SHP77 (cell line): Measurements from ENCODE around the gene AIG1.
A peak's percentile ranks its signal among the peaks of the same experiment; 100 is the strongest.
"Not testable (repeated sequence)": the region's sequence is repeated elsewhere in the genome, so short reads cannot be mapped to it uniquely, and the experiment has no call there.

Experiments
- DNase-seq, 2 experiments: peaks; one replicate each; lab custom pipeline; 2025; lab: John Stamatoyannopoulos, UW

The AIG1 gene

DNA sequence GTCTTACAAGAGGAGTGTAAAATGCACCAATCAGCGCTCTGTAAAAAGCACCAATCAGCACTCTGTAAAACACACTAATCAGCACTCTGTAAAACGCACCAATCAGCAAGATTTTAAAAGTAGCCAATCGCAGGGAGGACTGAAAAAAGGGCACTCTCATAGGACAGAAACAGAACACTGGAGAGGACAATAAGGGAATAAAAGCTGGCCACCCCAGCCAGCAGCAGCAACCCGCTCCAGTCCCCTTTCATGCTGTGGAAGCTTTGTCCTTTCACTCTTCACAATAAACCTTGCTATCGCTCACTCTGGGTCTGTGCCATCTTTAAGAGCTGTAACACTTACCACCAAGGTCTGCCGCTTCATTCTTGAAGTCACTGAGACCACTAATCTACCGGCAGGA, 1.7 kb upstream of the AIG1 start:
- peak; percentile 14 to 42 for DNase-seq

DNA sequence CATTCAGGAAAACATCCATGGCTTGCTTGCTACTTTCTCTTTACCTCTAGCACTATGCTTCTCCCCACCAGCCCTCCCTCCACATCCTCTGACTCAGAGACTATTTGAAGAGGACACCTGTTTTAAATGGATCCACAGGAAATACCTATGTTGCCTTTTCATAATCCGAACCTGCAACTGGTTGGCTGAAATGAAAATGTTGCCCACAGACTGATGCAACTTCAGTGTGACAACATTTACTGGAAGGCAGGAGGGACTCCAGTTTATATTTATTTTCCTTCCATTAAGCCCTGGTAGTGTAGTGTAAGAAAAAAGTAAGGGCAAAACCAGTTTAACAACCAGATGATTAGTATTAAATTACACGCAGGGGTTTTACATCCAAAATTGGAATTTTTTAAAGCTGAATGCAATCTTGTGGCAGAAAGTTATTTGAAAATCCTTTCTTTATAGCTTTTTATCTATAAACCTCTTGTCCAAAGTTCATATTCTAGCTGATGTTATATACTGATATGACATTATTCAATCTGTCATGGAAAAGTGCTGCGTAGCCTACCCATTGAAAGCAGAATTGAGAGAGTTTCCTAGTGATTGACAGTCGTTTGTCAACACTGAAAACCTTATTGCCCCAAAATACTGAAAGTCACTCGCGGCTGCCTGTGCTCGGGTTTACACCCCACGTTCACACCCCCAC, 881 bp upstream of the AIG1 start:
- peak; percentile 51 to 63 for DNase-seq

DNA sequence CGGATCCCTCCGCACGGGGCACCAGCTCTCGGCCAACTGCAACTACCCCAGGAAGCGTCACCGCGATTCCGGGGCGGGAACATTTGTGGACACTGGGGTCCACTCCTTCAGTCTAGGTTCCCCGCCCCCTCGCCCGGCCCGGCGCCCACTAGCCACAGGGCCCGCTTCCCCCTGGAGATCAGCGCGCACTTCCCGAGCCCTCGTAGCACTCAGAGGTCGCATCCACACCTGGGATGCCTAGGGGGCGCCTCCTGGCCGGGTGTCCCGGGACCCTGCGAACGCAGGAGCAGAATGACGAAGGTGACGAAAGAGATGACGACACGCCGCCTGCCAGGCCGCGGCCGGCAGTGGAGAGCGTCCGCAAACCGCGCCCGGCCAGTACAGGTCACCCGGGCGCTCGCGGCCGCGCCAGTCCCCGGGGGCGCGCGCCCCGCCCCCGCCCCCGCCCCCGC, 309 bp upstream of the AIG1 start:
- DNase-seq = peak; percentile 77 to 79

DNA sequence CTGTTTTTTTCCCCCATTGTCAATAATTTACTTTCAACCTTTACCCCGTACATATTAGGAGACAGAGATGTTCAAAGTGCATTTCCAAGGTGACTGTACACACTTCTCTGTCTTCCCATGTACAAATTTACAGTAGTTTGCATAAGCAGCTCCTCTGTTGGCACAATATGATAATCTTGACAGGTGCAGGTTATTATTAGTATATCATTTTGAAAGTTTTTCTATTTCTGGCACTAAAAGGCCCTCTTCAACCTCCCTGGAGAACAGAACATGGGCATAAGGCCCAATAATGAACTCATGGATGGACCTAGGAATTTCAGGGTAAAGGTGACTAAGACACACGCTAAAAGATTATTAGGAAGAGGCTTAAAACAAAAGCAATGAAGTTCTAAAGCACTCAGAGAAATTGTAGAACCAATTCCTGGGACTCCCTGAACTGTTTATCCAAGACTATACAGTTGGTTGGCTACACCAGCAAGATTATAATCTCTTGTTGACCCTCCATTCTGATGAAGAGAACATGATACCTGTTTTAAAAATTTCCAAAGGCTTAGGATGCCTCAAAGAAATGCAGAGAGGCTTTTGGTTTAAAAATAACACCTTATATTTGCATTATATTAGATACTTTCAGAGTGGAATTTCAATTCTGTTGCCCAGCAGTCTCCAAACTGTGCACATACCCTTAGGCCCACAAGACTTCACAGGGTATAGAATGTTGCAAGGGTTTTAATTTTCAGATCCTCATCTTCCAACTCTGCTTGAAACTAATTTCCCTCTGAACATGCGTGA, 1.1 kb downstream of the AIG1 start:
- DNase-seq = no peak

DNA sequence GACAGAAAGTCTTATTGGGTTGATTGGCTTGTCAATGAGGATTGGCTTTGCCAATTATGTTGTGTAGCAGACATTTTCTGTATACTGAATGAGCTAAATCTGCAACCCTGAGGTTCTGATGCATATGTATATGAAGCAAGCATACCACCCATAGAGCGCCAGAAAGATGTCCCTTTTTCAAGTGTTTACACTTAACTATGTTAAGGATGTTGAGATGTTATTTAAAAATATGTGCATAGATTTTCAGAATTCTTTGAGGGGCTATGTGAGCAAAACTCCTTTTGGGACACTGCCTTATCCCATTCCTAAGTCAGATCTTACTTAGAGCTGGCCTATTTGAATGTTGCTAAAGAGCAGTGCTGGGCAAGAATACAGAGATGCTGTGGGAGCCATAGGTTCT, 1.9 kb downstream of the AIG1 start:
- DNase-seq = no peak

DNA sequence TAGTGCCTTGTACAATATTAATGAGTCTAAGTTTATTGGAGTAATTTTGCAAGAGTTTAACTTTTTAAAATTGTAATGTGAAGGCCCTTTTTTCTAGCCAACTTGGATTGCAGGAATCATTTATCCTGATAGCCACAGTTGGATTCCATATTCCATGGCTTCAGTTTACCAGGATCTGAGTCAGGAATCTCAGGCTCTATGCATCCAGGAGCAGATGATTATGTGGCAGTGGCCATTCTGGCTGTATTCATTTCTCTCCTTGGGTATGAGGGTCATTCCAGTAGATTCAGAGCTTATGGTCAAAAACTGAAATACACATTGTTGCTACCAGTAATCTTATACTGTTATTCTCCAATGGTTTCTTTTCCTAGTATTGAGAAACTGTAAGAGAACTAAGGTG, 2.9 kb downstream of the AIG1 start:
- DNase-seq = no peak

DNA sequence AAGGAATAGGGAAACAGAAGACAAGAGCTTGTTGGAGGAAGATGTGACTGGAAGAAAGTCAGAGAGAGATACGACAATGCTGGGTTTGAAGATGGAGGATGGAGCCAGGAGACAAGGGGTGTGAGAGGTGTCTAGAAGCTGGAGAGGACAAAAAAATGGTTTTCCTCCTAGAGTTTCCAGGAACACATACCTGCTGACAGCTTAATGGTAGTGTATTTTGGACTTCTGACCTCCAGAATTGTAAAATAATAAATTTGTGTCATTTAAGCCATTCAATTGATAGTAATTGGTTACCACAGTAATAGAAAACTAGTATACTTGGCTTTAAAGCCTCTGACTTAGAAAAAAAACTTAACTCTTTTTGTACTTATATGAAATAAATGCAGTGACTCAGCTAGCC, 3.6 kb downstream of the AIG1 start:
- no peak for DNase-seq

DNA sequence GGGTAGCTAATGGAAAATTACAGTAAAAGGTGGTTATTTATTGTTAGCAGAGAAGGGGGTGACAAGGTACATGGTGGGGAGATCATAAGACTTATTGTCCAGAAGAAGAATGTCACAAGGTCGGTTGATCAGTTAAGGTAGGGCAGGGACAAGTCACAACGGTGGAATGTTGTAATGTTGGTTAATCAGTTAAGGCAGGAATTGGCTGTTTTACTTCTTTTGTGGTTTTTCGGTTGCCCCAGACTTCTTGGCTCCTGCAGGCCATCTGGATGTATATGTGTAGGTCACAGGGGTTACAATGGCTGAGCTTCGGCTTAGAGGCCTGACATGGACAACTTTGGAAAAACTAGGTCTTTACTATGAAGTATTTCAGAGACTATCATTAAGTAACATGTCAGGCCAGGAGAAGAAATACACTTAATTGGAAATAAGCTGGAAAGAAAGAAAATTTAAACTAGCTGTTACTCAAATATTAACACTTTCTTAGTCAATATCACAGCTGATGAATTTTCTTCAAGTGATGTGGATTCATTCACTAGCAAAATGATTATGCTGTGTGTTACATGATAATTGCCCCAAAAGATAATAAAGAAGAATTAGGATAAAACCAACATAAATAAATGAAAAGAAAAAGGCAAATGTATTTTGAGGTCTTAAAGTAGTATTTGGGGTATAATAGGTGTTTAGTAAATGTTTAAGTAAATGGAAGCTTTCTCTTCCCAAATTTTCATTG, 4.4 kb downstream of the AIG1 start:
- DNase-seq = no peak

DNA sequence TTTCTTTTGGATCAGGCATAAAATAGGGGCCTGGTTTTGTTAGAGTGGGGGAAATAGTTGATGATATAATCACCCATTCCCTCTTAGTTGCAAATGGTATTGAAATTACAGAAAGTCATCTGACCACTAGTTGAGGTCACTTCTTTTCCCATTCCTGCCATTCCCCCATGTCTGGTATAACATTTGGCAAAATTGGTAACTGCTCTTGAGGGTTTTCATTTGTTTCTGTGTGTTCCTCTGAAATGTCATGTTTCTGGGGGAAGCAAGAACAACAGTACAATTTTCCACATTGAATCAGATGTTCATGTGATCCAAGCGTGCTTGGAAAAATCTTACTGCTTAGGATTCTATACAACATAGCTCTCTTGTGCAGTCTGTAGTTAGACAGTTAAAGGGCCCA, 7.3 kb downstream of the AIG1 start:
- DNase-seq = no peak

DNA sequence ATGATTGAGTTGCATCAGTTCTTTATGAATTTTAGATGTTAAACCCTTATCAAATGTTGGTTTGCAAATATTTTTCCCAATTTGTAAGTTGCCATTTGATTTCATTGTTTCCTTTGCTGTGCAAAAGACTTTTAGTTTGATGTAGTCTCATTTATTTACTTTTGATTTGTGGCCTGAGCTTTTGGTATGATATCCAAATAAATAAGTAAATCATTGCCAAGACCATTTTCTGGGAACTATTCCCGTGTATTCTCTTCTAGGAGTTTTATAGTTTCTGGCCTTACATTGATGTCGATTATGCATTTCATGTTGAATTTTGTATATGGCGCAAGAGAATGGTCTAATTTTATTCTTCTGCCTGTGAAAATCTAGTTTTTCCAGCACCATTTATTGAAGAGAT, 13.4 kb downstream of the AIG1 start:
- no peak for DNase-seq

DNA sequence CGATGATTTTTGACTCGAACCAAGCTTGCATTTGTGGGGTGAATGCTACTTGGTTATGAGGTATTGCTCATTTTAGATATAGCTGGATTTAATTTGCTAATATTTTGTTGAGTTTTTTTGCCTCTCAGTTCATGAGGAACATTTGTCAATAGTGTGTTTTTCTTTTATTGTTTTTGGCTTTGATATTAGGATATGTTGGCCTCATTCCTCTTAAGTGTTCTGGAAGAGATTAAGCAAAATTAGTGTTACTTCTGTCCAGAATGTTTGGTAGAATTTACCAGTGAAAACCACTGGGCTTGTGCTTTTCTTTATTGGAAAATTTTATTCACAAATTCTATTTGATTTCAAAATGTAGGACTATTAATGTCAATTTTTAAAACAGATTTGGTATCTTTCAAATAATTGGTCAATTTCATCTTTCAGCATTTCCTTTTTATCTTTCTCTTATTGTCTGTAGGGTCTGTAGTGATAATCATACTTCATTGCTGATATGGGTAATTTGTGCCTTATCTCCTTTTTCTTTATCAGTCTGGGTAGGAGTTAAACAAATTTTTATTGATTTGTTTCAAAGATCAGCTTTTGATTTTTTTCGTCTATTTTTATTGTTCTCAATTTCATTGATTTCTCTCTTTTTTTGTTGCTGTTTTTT, 14.1 kb downstream of the AIG1 start:
- DNase-seq = no peak

DNA sequence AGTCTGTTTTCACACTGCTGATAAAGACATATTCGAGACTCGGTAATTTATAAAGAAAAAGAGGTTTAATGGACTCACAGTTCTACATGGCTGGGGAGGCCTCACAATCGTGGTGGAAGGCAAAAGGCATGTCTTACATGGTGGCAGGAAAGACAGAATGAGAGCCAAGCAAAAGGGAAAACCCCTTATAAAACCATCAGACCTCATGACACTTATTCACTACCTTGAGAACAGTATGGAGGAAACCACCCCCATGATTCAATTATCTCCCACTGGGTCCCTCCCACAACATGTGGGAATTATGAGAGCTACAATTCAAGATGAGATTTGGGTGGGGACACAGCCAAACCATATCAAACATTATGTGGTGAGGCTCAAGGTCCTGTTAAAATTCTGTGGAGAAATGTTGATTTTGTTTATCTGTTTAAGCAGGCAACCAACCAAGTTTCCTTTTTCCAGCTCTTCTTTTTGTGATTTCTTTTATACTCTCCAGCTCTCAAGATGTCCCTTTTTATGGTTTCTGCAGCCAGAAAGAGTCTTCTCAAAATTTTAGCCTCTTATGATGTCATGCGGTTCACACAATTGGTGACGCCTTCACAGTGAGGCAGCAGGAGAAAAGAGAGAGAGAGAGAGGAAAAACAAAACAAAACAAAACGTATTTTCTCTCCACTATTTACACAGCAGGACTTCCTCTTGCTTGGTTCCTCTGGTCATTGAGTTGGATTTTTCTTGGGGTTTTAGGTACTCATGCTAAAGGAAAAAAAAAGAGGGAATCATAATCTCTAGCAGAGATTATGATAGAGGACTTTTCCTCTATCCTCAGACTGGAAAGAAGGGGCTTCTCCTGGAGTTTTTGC, 18.0 kb downstream of the AIG1 start:
- DNase-seq = no peak

DNA sequence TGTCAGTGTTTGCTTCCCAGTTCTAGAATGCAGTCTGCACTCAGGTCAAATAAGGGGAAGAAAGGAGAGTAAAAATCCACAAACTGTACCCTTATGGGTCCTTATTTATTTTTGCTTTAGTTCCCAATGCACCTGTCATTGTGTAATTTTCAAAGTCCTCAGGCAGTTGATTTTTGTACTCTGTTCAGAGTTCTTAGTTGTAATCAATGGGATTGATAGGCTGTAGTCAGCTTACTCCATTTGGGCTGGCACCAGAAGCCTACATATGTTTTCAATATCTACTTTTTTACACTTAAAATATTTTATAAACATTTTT, 18.6 kb downstream of the AIG1 start:
- DNase-seq = no peak

DNA sequence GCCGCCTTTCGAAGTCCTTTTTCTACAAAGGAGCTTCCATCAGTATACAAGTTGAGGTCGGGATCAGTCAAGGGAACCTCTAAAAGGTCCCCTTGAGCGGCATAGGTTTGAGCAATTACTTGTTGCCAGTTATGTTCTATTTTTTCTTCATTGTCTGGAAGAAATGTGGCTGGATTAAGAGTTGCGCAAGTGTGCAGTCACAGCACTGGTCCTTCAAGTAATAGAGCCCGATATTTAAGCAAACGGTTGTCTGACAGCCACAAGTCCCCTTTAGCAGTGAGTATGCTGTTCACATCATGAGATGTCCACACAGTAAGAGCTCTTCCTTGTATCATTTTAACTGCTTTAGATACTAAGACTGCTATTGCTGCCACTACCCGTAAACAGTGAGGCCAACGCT, 21.6 kb downstream of the AIG1 start:
- DNase-seq = not testable (repeated sequence)

DNA sequence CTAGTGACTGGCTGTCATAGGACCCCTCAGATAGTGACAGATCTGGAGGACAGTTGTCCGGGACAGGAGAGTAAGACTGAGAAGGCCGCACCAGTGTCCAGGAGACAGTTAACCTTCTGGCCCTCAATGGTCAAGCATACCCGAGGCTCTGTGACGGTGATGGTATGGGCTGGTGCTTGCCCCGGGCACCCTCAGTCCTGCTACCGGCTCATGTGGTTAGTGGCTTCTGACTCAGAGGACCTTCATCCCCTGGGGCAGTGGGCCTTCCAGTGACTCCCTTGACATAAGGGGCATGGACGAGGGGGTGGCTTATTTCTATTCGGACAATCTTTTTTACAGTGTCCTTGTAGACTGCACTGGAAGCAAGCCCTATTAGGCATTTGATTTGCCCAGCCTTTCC, 23.3 kb downstream of the AIG1 start:
- DNase-seq = not testable (repeated sequence)

DNA sequence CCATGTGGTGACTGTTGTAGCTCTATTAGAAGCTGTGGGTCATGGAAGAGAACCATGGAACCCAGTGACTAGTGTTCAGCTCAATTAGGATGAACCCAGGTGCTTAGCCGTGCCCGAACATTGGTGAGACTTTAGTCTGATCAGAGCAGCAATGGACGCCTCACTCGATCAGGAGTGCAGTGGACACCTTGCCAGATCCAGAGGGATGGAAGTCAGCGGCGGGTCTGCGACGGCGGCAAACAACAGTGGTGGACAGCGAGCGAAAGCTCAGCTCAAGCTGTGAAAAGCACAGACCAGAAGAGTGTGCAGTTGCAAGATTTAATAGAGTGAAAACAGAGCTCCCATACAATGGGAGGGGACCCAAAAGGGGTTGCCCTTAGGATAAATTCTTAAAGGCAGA, 26.6 kb downstream of the AIG1 start:
- DNase-seq = not testable (repeated sequence)

DNA sequence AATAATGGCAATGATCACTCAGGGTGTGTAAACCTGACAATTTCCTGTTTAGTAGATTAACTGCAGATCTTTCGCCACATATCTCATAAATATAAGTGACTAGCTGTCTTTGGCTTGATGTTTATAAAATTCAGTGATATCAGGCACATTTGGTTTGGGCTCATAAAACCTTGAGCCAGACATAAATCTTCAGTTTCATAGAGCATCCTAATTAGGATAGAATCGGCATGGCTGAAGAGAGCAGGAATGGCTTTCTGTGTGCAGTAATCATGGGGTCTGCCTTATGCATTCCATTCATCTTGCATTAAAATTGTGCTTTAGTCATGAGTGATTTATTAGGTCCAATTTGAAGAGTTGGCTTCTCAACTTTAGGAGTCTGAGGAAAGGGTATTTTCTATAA, 27.2 kb downstream of the AIG1 start:
- no peak for DNase-seq

DNA sequence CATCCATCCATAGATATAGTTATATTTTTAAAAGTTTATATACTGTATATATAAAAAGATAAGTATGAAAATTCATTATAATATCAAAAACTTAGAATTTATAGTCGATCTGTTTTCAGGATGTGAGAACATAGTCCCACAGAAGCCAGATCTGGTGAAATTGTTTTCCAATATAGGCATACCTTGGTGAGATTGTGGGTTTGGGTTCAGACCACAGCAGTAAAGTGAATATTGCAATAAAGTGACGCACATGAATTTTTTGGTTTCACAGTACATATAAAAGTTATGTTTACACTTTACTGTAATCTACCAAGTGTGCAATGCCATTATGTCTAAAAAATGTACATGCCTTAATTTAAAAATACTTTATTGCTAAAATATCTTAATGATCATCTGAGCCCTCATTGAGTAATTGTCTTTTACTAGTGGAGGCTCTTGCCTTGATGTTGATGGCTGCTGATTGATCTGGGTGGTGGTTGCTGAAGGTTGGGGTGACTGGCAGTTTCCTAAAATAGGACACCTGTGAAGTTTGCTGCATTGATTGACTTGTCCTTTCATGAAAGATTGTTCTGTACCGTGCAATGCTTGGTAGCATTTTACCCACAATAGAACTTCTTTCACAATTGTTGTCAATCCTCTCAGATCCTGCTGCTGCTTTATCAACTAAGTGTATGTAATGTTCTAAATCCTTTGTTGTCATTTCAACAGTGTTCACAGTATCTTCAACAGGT, 29.8 kb downstream of the AIG1 start:
- no peak for DNase-seq

DNA sequence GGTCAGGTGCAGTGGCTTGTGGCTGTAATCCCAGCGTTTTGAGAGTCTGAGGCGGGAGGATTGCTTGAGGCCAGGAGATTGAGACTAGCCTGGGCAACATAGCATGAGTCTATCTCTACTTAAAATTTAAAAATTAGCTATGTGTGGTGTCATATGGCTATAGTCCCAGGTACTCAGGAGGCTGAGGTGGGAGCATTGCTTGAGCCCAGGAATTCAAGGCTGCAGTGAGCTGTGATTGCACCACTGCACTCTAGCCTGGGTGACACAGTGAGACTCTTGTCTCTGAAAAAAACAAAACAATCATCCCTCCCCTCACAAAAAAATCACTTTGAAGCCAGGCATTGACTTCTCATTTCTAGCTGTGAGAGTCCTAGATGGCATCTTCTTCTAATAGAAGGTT, 32.1 kb downstream of the AIG1 start:
- no peak for DNase-seq

DNA sequence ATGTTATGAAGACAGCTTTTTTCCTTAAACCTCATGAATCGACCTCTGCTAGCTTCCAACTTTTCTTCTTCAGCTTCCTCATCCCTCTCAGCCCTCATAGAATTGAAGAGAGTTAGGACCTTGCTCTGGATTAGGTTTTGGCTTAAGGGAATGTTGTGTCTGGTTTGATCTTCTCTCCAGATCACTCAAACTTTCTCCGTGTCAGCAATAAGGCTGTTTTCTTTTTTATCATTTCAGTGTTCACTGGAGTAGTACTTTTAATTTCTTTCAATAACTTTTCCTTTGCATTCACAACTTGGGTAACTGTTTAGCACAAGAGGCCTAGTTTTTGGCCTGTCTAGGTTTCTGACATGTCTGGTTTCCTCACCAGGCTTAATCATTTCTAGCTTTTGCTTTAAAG, 32.6 kb downstream of the AIG1 start:
- no peak for DNase-seq

DNA sequence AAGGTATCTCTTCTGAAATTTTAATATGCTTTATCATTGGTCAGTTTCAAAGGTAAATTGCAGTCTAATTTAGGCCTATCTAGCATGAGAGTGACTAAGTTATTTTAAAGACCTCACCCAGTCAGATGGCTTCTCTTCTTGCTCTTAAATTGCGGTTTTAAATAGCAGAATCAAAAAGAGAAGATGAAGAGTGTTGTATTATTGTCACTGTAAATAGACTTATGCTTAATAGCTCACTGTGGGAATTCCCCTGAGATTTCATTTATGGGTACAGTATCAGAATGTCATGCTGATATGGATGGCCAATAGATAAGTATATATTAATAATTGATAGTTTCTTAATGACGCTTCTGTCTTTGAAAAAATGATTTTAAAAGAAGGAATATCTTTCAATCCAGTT, 35.7 kb downstream of the AIG1 start:
- no peak for DNase-seq
